ENCODE results near the gene ANO8.

Gene ANO8

GRCh38 chr19:17321655-17322489 lies 12.8 kb downstream of the ANO8 start:
- H3K79me2 ChIP-seq (ENCODE audit: control insufficient read depth, insufficient read depth, low read length, unreplicated experiment) = no peaks in the 10 kb centered on the region
- no peaks in the 10 kb centered on the region for H3K4me1 ChIP-seq (ENCODE audit: control insufficient read depth, insufficient read depth, low read length, unreplicated experiment)
- H3K36me3 ChIP-seq (ENCODE audit: insufficient read depth, low read length) = no peaks in the 10 kb centered on the region
- H2AFZ ChIP-seq (ENCODE audit: low read length, unreplicated experiment) = no peak overlapping the region
- H3K4me3 ChIP-seq (ENCODE audit: low read depth, low read length) = no peak overlapping the region
- no peaks in the 10 kb centered on the region for H3K27me3 ChIP-seq (ENCODE audit: insufficient read depth, low read length)
- no peak overlapping the region for H3K27ac ChIP-seq (ENCODE audit: low read depth, low read length)

- no peak overlapping the region for H3K27ac ChIP-seq (ENCODE audit: low read depth, low read length)
- H3K4me1 ChIP-seq (ENCODE audit: control insufficient read depth, insufficient read depth, low read length, unreplicated experiment) = no peaks in the 10 kb centered on the region
- H3K4me3 ChIP-seq (ENCODE audit: low read depth, low read length) = no peak overlapping the region
- no peaks in the 10 kb centered on the region for H3K36me3 ChIP-seq (ENCODE audit: insufficient read depth, low read length)
- H3K79me2 ChIP-seq (ENCODE audit: control insufficient read depth, insufficient read depth, low read length, unreplicated experiment) = no peaks in the 10 kb centered on the region
- H3K27me3 ChIP-seq (ENCODE audit: insufficient read depth, low read length) = no peaks in the 10 kb centered on the region
- H2AFZ ChIP-seq (ENCODE audit: low read length, unreplicated experiment) = no peak overlapping the region
Measured at GRCh38 chr19:17320435-17320834, 14.2 kb downstream of the ANO8 start.

GRCh38 chr19:17319473-17320238 lies 15.0 kb downstream of the ANO8 start:
- Histone ChIP-seq H3K36me3 (ENCODE audit: insufficient read depth, low read length) (no peaks in the 10 kb centered on the region), H3K4me1 (ENCODE audit: control insufficient read depth, insufficient read depth, low read length, unreplicated experiment) (no peaks in the 10 kb centered on the region), H2AFZ (ENCODE audit: low read length, unreplicated experiment) (no peak overlapping the region), H3K27me3 (ENCODE audit: insufficient read depth, low read length) (no peaks in the 10 kb centered on the region), H3K27ac (ENCODE audit: low read depth, low read length) (no peak overlapping the region), H3K4me3 (ENCODE audit: low read depth, low read length) (no peak overlapping the region), H3K79me2 (ENCODE audit: control insufficient read depth, insufficient read depth, low read length, unreplicated experiment) (no peaks in the 10 kb centered on the region)

GRCh38 chr19:17318966-17319365 lies 15.7 kb downstream of the ANO8 start:
- Histone ChIP-seq H3K79me2 (ENCODE audit: control insufficient read depth, insufficient read depth, low read length, unreplicated experiment) (no peaks in the 10 kb centered on the region), H3K4me1 (ENCODE audit: control insufficient read depth, insufficient read depth, low read length, unreplicated experiment) (no peaks in the 10 kb centered on the region), H3K4me3 (ENCODE audit: low read depth, low read length) (no peak overlapping the region), H3K27me3 (ENCODE audit: insufficient read depth, low read length) (no peaks in the 10 kb centered on the region), H2AFZ (ENCODE audit: low read length, unreplicated experiment) (no peak overlapping the region), H3K27ac (ENCODE audit: low read depth, low read length) (no peak overlapping the region), H3K36me3 (ENCODE audit: insufficient read depth, low read length) (no peaks in the 10 kb centered on the region)

GRCh38 chr19:17314007-17314593 lies 20.6 kb downstream of the ANO8 start:
- no peaks in the 10 kb centered on the region for H3K27me3 ChIP-seq (ENCODE audit: insufficient read depth, low read length)
- no peak overlapping the region for H3K4me3 ChIP-seq (ENCODE audit: low read depth, low read length)
- H3K27ac ChIP-seq (ENCODE audit: low read depth, low read length) = no peak overlapping the region
- no peaks in the 10 kb centered on the region for H3K36me3 ChIP-seq (ENCODE audit: insufficient read depth, low read length)
- H3K4me1 ChIP-seq (ENCODE audit: control insufficient read depth, insufficient read depth, low read length, unreplicated experiment) = peaks cover 23% of the 10 kb centered on the region
- no peak overlapping the region for H2AFZ ChIP-seq (ENCODE audit: low read length, unreplicated experiment)
- H3K79me2 ChIP-seq (ENCODE audit: control insufficient read depth, insufficient read depth, low read length, unreplicated experiment) = peaks cover 35% of the 10 kb centered on the region

GRCh38 chr19:17312189-17313113 lies 22.2 kb downstream of the ANO8 start:
- Histone ChIP-seq H3K27me3 (ENCODE audit: insufficient read depth, low read length) (no peaks in the 10 kb centered on the region), H3K4me1 (ENCODE audit: control insufficient read depth, insufficient read depth, low read length, unreplicated experiment) (peaks cover 23% of the 10 kb centered on the region), H3K4me3 (ENCODE audit: low read depth, low read length) (peak overlapping the region; percentile 22; the same call in 1 of the 2 replicates), H3K79me2 (ENCODE audit: control insufficient read depth, insufficient read depth, low read length, unreplicated experiment) (peaks cover 37% of the 10 kb centered on the region), H2AFZ (ENCODE audit: low read length, unreplicated experiment) (no peak overlapping the region), H3K27ac (ENCODE audit: low read depth, low read length) (peak overlapping the region; percentile 70), H3K36me3 (ENCODE audit: insufficient read depth, low read length) (no peaks in the 10 kb centered on the region)

GRCh38 chr19:17311455-17312188 lies 23.0 kb downstream of the ANO8 start:
- H3K36me3 ChIP-seq (ENCODE audit: insufficient read depth, low read length) = no peaks in the 10 kb centered on the region
- H3K4me3 ChIP-seq (ENCODE audit: low read depth, low read length) = peak overlapping the region; percentile 22; the same call in 1 of the 2 replicates
- no peaks in the 10 kb centered on the region for H3K27me3 ChIP-seq (ENCODE audit: insufficient read depth, low read length)
- peaks cover 37% of the 10 kb centered on the region for H3K79me2 ChIP-seq (ENCODE audit: control insufficient read depth, insufficient read depth, low read length, unreplicated experiment)
- H3K27ac ChIP-seq (ENCODE audit: low read depth, low read length) = peak overlapping the region; percentile 70
- H2AFZ ChIP-seq (ENCODE audit: low read length, unreplicated experiment) = no peak overlapping the region
- H3K4me1 ChIP-seq (ENCODE audit: control insufficient read depth, insufficient read depth, low read length, unreplicated experiment) = peaks cover 26% of the 10 kb centered on the region

- H3K79me2 ChIP-seq (ENCODE audit: control insufficient read depth, insufficient read depth, low read length, unreplicated experiment) = peaks cover 37% of the 10 kb centered on the region
- H3K36me3 ChIP-seq (ENCODE audit: insufficient read depth, low read length) = no peaks in the 10 kb centered on the region
- H3K4me1 ChIP-seq (ENCODE audit: control insufficient read depth, insufficient read depth, low read length, unreplicated experiment) = peaks cover 28% of the 10 kb centered on the region
- no peaks in the 10 kb centered on the region for H3K27me3 ChIP-seq (ENCODE audit: insufficient read depth, low read length)
- H3K4me3 ChIP-seq (ENCODE audit: low read depth, low read length) = peak overlapping the region; percentile 88
- H2AFZ ChIP-seq (ENCODE audit: low read length, unreplicated experiment) = no peak overlapping the region
- H3K27ac ChIP-seq (ENCODE audit: low read depth, low read length) = peak overlapping the region; percentile 52
Measured at GRCh38 chr19:17309965-17310461, 24.6 kb downstream of the ANO8 start.

- H3K4me1 ChIP-seq (ENCODE audit: control insufficient read depth, insufficient read depth, low read length, unreplicated experiment) = peaks cover 34% of the 10 kb centered on the region
- H3K79me2 ChIP-seq (ENCODE audit: control insufficient read depth, insufficient read depth, low read length, unreplicated experiment) = peaks cover 37% of the 10 kb centered on the region
- peak within 1 kb of the TSS; percentile 52 for H3K27ac ChIP-seq (ENCODE audit: low read depth, low read length)
- H2AFZ ChIP-seq (ENCODE audit: low read length, unreplicated experiment) = no peak within 1 kb of the TSS
- no peaks in the 10 kb centered on the region for H3K36me3 ChIP-seq (ENCODE audit: insufficient read depth, low read length)
- H3K27me3 ChIP-seq (ENCODE audit: insufficient read depth, low read length) = no peaks in the 10 kb centered on the region
- H3K4me3 ChIP-seq (ENCODE audit: low read depth, low read length) = peak within 1 kb of the TSS; percentile 88
Measured at GRCh38 chr19:17309198-17309964, 25.3 kb downstream of the ANO8 start, which contains the start of gene DDA1. Gene DDA1 (plus strand): TSS chr19:17309563. CDS start chr19:17309655, 92 bp downstream.
